Stimulated activated CD4-positive, alpha-beta T cell treated with anti-CD3 and anti-CD28 coated beads, Interleukin-4, amount 100 ng/mL, for 48 hours (primary cell): ENCODE data around the gene TMEM178B.

Experiments
- DNase-seq, 2 donors: peaks; one replicate each; pipeline ENCODE4 v3.0.0-alpha.2; 2020; ENCODE audit warnings: low read depth in 2 of 2

Gene TMEM178B

GRCh38 chr7:141464551-141464950 is 390.7 kb downstream of the TMEM178B start:
- no peak for DNase-seq

GRCh38 chr7:141466151-141466904 is 392.5 kb downstream of the TMEM178B start:
- DNase-seq, result no peak

GRCh38 chr7:141468341-141468740 is 394.5 kb downstream of the TMEM178B start:
- DNase-seq, result no peak

GRCh38 chr7:141475679-141476078 is 401.8 kb downstream of the TMEM178B start:
- no peak for DNase-seq

- no peak for DNase-seq
These were observed 404.0 kb downstream of the TMEM178B start for GRCh38 chr7:141477865-141478264.

GRCh38 chr7:141478845-141479244 is 405.0 kb downstream of the TMEM178B start:
- no peak for DNase-seq

- DNase-seq, result no peak
These were observed 407.1 kb downstream of the TMEM178B start for GRCh38 chr7:141480953-141481352.

- no peak for DNase-seq
These were observed 408.1 kb downstream of the TMEM178B start for GRCh38 chr7:141481971-141482370.

- DNase-seq, result no peak
These were observed 409.2 kb downstream of the TMEM178B start for GRCh38 chr7:141483044-141483443.

GRCh38 chr7:141484907-141485306 is 411.0 kb downstream of the TMEM178B start:
- DNase-seq, result no peak

- no peak for DNase-seq
These were observed 413.1 kb downstream of the TMEM178B start for GRCh38 chr7:141486959-141487358.

GRCh38 chr7:141490474-141490873 is 416.6 kb downstream of the TMEM178B start:
- DNase-seq, result no peak

GRCh38 chr7:141495057-141495456 is 421.2 kb downstream of the TMEM178B start:
- no peak for DNase-seq

GRCh38 chr7:141497391-141497790 is 423.5 kb downstream of the TMEM178B start:
- no peak for DNase-seq

GRCh38 chr7:141500608-141501007 is 426.7 kb downstream of the TMEM178B start:
- DNase-seq, result no peak

GRCh38 chr7:141501451-141501850 is 427.6 kb downstream of the TMEM178B start:
- DNase-seq, result no peak

GRCh38 chr7:141511316-141511675 is 437.4 kb downstream of the TMEM178B start:
- no peak for DNase-seq

- no peak for DNase-seq
These were observed 438.0 kb downstream of the TMEM178B start for GRCh38 chr7:141511676-141512396.

- DNase-seq, result no peak
These were observed 438.7 kb downstream of the TMEM178B start for GRCh38 chr7:141512597-141512996.

- DNase-seq, result no peak
These were observed 439.9 kb downstream of the TMEM178B start for GRCh38 chr7:141513720-141514119.

GRCh38 chr7:141515941-141516340 is 442.1 kb downstream of the TMEM178B start:
- DNase-seq, result no peak

GRCh38 chr7:141519623-141520022 is 445.8 kb downstream of the TMEM178B start:
- no peak for DNase-seq

GRCh38 chr7:141522657-141523342 is 448.9 kb downstream of the TMEM178B start:
- no peak for DNase-seq
